ENCODE measurements around the gene PLEKHM3. TPM values are rescaled to one million over a fixed set of nuclear protein-coding genes. Genes with fewer than 3 reads are reported as not detected.
A peak's percentile ranks its signal among the peaks of the same experiment; 100 is the strongest.

The PLEKHM3 gene
- total and polyA plus RNA-seq, 2 of the 4 experiments (the other 2 are of a cell fraction) = 2.4 to 11.3 TPM

DNA sequence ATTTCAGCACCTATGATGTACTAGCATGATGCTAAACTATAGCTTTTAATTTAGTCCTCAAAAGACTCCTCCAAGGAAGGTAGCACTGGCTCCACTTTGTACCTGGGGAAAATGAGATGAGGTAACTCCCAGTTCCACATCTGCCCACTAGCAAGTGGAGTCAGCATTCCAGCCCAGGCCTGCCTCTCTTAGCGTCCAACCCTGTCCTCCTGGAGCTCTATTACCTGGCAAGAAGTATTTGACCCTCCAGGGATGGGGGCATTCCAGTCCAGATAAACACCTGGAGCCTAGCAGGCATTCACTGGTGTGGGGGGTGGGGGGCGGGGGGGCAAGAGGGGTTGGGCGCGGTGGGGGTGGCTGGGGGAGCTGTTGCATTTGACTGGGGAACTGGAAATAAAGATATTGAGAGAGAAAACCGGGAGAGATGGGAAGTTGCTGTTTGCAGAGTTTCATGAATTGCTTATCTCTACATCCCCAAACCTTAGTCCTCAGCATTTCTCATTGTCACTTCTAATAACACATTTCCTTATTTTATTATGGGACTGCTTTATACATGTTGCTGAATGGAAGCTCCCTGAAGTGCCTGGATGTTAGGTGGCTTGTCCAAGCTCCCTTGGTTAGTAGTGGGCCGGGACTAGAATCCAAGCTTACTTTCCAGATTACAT, 233.6 kb downstream of the PLEKHM3 start:
- Histone ChIP-seq H2AK9ac (replicated peaks; ENCODE audit: low read depth, low read length, poor library complexity) (no peak overlapping the region), H2BK15ac (ENCODE audit: low read depth, low read length) (no peak overlapping the region), H3K18ac (ENCODE audit: low read depth, low read length) (no peak overlapping the region), H2AFZ (replicated peaks; ENCODE audit: low read length, poor library complexity) (peak overlapping the region; percentile 73), H3K9me3 (ENCODE audit: control insufficient read depth, insufficient read depth, low read length) (no peaks in the 10 kb centered on the region), H4K5ac (ENCODE audit: low read depth, low read length) (no peak overlapping the region), H3K4me2 (ENCODE audit: low read depth, low read length) (no peak overlapping the region), H3K56ac (ENCODE audit: extremely low read depth, insufficient read depth, low read length) (no peak overlapping the region), H2BK120ac (ENCODE audit: low read depth, low read length) (no peak overlapping the region), H4K20me1 (ENCODE audit: insufficient read depth, low read length) (no peaks in the 10 kb centered on the region), H4K91ac (ENCODE audit: insufficient read depth, low read depth, low read length) (no peak overlapping the region), H2BK20ac (ENCODE audit: low read depth, low read length) (no peak overlapping the region), H3K4me1 (ENCODE audit: control insufficient read depth, insufficient read depth, low read length) (peaks cover 6% of the 10 kb centered on the region), H3K23ac (ENCODE audit: low read depth, low read length) (no peak overlapping the region), H3K4me3 (ENCODE audit: insufficient read depth, low read depth, low read length) (no peak overlapping the region), H2BK5ac (ENCODE audit: low read depth, low read length, poor library complexity, severe bottlenecking) (no peak overlapping the region), H3K9ac (ENCODE audit: low read depth, low read length) (no peak overlapping the region), H3K27ac (ENCODE audit: insufficient read depth, low read length) (no peak overlapping the region), H3K9me1 (ENCODE audit: insufficient read depth, low read length) (0 out of 2 replicates have a peak, but pooled peaks cover 5% of the 10 kb centered on the region), H3K36me3 (ENCODE audit: control insufficient read depth, insufficient read depth, low read length) (no peaks in the 10 kb centered on the region), H3K4ac (ENCODE audit: low read depth, low read length) (no peak overlapping the region), H3K14ac (replicated peaks; ENCODE audit: low read depth, low read length) (no peak overlapping the region), H4K8ac (ENCODE audit: low read depth in 2 of 2, low read length in 2 of 2) (no peak overlapping the region; a peak in 1 of 4 replicates), H3K79me1 (ENCODE audit: low read depth in 1 of 2, low read length in 2 of 2) (no peaks in the 10 kb centered on the region), H2AK5ac (ENCODE audit: low read depth, low read length) (no peak overlapping the region), H3K27me3 (ENCODE audit: control insufficient read depth, insufficient read depth, low read length) (no peaks in the 10 kb centered on the region; the same call in 1 of the 2 replicates)
- TF ChIP-seq MAFK (IDR thresholded peaks at IDR 0.05; ENCODE audit: low read depth, low read length) = no peak
- no CpG with 5 or more reads among the region's 6 CpGs for WGBS, 2 experiments (ENCODE audit: extremely low coverage in 2 of 2, insufficient read length in 1 of 2)
- intact Hi-C loops (cut with micrococcal nuclease) = no loop called here
- dilution Hi-C loops (cut with HindIII; ENCODE audit: low sequenced_read_pairs, unreplicated experiment) = no loop called here
- in situ Hi-C loops (cut with MboI; ENCODE audit: low sequenced_read_pairs) = no loop called here
- DNase-seq = no peak
- no TSS peak for BruUV-seq (replicated peaks)
- ChIA-PET POLR2A (ENCODE audit: unreplicated experiment) (no interaction called here), CTCF (interaction anchor here (1.2 kb wide), 1 partner anchor 9 kb away, joined by 5 read pairs; no protein-coding TSS in a partner anchor)
- no peak; the same call in 1 of the 2 replicates for ATAC-seq (ENCODE audit: low read depth)

Data from IMR-90 (cell line).